GM19467 (cell line): ENCODE measurements around the gene DHX38.

Experiments
- ATAC-seq: cut with Tn5 transposase; IDR thresholded peaks from one replicate; pipeline ENCODE4 v1.9.1; 2021; ENCODE audit warnings: mild to moderate bottlenecking, moderate library complexity; ENCODE audit not compliant: unreplicated experiment

The DHX38 gene

GRCh38 chr16:72162105-72162692, 68.6 kb downstream of the DHX38 start:
- no peak for ATAC-seq
